HL-60 (cell line): ENCODE data around the gene NRXN3.

Experiments used
- GABPA ChIP-seq: IDR thresholded peaks from 2 replicates; pipeline ENCODE4 v1.6.1; 2012; ENCODE audit warnings: low read depth
- POLR2AphosphoS5 ChIP-seq: IDR thresholded peaks from 2 replicates; pipeline ENCODE4 v1.6.1; 2012; ENCODE audit warnings: low read depth
- SPI1 ChIP-seq: IDR thresholded peaks from 2 replicates; pipeline ENCODE4 v1.6.1; 2012; ENCODE audit warnings: low read depth, mild to moderate bottlenecking, borderline replicate concordance
- TF ChIP-seq, protein P1 (sequence below): IDR thresholded peaks from one replicate; pipeline ENCODE4 v1.5.1; 2011; ENCODE audit warnings: low read length, control low read depth, inconsistent platforms; ENCODE audit not compliant: insufficient read depth
- TF ChIP-seq, protein P2 (sequence below): IDR thresholded peaks from 2 replicates; pipeline ENCODE4 v1.6.1; 2012; ENCODE audit warnings: low read depth; ENCODE audit not compliant: insufficient replicate concordance

DNA sequence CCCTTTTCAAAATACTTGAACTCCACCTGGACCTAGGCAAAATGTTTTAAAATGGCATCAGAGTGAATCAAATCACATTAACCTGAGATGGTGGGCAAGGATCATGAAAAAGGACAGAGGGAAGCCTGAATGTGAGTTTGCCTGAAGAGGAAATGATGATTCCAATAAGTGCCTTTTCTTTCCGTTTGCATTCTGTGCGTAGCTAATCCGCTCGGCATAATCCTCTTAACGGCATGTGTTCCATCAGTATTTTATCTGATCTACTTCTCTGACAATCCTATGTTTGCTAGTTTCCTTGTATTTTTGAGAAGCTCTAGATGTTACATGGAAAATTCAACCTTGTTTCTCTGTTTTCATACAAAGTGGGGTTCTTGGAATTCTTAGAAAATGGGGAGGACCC, 354.6 kb downstream of the NRXN3 start:
- TF ChIP-seq POLR2AphosphoS5 (no peak), SPI1 (no peak), GABPA (no peak)
- TF ChIP-seq, protein P1, sequence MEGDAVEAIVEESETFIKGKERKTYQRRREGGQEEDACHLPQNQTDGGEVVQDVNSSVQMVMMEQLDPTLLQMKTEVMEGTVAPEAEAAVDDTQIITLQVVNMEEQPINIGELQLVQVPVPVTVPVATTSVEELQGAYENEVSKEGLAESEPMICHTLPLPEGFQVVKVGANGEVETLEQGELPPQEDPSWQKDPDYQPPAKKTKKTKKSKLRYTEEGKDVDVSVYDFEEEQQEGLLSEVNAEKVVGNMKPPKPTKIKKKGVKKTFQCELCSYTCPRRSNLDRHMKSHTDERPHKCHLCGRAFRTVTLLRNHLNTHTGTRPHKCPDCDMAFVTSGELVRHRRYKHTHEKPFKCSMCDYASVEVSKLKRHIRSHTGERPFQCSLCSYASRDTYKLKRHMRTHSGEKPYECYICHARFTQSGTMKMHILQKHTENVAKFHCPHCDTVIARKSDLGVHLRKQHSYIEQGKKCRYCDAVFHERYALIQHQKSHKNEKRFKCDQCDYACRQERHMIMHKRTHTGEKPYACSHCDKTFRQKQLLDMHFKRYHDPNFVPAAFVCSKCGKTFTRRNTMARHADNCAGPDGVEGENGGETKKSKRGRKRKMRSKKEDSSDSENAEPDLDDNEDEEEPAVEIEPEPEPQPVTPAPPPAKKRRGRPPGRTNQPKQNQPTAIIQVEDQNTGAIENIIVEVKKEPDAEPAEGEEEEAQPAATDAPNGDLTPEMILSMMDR, result no peak
- TF ChIP-seq, protein P2, sequence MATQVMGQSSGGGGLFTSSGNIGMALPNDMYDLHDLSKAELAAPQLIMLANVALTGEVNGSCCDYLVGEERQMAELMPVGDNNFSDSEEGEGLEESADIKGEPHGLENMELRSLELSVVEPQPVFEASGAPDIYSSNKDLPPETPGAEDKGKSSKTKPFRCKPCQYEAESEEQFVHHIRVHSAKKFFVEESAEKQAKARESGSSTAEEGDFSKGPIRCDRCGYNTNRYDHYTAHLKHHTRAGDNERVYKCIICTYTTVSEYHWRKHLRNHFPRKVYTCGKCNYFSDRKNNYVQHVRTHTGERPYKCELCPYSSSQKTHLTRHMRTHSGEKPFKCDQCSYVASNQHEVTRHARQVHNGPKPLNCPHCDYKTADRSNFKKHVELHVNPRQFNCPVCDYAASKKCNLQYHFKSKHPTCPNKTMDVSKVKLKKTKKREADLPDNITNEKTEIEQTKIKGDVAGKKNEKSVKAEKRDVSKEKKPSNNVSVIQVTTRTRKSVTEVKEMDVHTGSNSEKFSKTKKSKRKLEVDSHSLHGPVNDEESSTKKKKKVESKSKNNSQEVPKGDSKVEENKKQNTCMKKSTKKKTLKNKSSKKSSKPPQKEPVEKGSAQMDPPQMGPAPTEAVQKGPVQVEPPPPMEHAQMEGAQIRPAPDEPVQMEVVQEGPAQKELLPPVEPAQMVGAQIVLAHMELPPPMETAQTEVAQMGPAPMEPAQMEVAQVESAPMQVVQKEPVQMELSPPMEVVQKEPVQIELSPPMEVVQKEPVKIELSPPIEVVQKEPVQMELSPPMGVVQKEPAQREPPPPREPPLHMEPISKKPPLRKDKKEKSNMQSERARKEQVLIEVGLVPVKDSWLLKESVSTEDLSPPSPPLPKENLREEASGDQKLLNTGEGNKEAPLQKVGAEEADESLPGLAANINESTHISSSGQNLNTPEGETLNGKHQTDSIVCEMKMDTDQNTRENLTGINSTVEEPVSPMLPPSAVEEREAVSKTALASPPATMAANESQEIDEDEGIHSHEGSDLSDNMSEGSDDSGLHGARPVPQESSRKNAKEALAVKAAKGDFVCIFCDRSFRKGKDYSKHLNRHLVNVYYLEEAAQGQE, result no peak
